Measurements from ENCODE around the gene PSG5. TPM values are rescaled to one million over a fixed set of nuclear protein-coding genes. Genes with fewer than 3 reads are reported as not detected.
"Not testable (repeated sequence)": the region's sequence is repeated elsewhere in the genome, so short reads cannot be mapped to it uniquely, and the experiment has no call there.

PSG5 gene
- total RNA-seq, 2 donors from 2014 or later = not detected

DNA sequence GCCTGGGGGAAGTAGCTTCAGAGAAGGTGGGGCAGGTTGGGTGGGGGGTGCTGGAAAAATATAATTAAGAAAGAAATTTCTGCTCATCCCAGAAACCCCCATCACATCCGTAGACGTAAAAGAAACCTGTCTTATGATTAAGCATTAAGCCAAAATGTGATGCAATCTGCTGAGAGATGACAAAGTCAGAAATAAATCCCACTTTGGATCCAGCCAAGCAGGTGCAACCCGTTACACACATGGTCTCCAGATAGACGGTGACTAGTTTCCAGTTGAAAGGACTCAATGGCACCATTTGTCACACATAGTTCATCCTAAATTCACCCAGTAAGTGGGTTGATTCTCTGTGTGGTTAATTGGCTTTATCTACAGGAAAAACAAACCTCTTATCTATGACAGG is 34.1 kb downstream of the PSG5 start:
- Mint-ChIP-seq H3K4me1 (ENCODE audit: low read depth in 2 of 2) (no peaks in the 10 kb centered on the region), H3K4me3 (no peak overlapping the region), H3K27me3 (peaks cover 2 to 14% of the 10 kb centered on the region in 2 donors), H3K27ac (no peak overlapping the region), H3K36me3 (no peaks in the 10 kb centered on the region), H3K9me3 (peaks cover 2% of the 10 kb centered on the region)
- no peak for DNase-seq (ENCODE audit: low spot score)
- ATAC-seq = no peak

DNA sequence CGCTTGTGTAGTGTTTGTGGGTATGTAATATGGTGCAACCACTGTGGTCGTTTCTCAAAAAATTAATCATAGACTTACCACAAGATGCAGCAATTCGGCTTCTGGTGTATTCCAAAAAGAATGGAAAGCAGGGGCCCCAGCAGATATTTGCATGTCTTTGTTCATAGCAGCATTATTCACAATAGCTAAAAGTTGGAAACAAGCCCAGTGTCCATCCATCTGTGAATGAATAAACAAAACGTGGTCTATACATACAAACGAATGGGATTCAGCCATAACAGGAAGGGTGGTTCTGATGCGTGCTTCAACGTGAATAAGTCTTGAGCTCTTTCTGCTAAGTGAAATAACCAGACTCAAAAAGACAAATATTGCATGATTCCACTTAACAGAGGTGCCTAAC is 36.5 kb downstream of the PSG5 start:
- H3K4me1 Mint-ChIP-seq (ENCODE audit: low read depth in 2 of 2); H3K4me3 Mint-ChIP-seq; H3K36me3 Mint-ChIP-seq; H3K27ac Mint-ChIP-seq; DNase-seq (ENCODE audit: low spot score); H3K9me3 Mint-ChIP-seq; ATAC-seq: not testable (repeated sequence)
- peaks cover 14 to 30% of the 10 kb centered on the region in 2 donors for H3K27me3 Mint-ChIP-seq

DNA sequence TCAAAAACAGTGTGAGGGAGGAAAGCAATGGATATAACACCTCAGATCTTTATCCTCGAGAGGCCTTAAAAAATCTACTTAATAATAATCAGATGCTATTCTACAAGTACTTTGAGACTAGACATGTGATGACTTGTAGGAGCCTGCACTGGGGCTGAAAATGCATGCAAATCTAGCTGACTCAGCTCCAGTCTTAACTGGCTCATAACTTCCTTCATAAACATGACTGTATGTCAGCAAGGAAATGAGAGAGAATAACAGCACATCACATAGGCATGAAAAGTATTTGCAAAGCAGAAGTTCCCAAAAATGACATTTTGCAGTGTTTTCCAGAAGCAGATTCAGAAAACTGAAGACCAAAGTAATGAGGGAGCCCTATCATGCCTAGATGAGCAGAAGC is 38.1 kb downstream of the PSG5 start:
- DNase-seq (ENCODE audit: low spot score) (no peak), ATAC-seq (no peak)
- H3K4me3 Mint-ChIP-seq = no peak overlapping the region
- peaks cover 14 to 30% of the 10 kb centered on the region in 2 donors for H3K27me3 Mint-ChIP-seq
- H3K27ac Mint-ChIP-seq = no peak overlapping the region
- H3K4me1 Mint-ChIP-seq (ENCODE audit: low read depth in 2 of 2) = no peaks in the 10 kb centered on the region
- peaks cover 4% of the 10 kb centered on the region for H3K9me3 Mint-ChIP-seq
- H3K36me3 Mint-ChIP-seq = no peaks in the 10 kb centered on the region

DNA sequence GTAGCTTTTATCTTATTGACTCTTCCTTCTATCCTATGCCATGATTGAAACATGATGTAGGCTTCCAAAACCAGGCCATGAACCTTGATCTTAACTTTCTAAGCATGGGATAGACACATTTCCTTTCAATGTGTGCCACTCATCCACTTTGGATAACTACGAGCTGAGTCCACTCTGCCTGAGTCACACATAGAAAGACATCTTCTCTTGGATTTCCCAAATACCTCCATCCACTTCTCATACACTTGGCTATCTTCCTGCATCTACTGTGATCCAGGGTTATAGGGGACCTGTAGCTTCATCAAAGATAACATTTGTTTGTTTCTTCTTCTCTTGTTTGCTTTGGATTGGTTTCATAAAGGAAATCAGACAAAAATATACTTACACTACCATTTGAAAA is 44.6 kb downstream of the PSG5 start:
- DNase-seq (ENCODE audit: low spot score); H3K4me3 Mint-ChIP-seq; H3K36me3 Mint-ChIP-seq; H3K27ac Mint-ChIP-seq; ATAC-seq; H3K4me1 Mint-ChIP-seq (ENCODE audit: low read depth in 2 of 2): not testable (repeated sequence)
- H3K9me3 Mint-ChIP-seq = peaks cover 18% of the 10 kb centered on the region
- peaks cover 21 to 50% of the 10 kb centered on the region in 2 donors for H3K27me3 Mint-ChIP-seq

DNA sequence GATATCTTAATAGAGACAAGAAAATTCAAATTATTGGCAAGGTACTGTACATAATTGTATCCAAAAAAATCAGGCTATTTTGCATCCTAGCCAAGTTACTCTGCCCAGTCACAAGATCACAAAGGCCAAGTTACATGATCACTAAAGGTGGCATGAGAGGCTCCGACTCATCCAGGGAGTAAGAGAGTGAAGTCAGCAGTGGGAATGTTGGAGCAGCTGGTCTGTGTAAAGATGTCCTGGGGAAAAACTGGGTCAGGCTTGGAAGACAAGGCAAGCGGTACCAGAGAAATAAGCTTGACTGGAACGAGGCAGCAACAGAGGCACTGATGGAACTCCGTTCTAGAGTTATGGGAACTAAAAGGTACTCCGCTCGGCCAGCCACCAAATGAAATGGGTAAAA is 53.6 kb downstream of the PSG5 start:
- Mint-ChIP-seq H3K4me3 (no peak overlapping the region), H3K36me3 (no peaks in the 10 kb centered on the region), H3K27me3 (peaks cover 0 to under 1% of the 10 kb centered on the region in 2 donors), H3K9me3 (no peaks in the 10 kb centered on the region), H3K27ac (no peak overlapping the region), H3K4me1 (ENCODE audit: low read depth in 2 of 2) (no peaks in the 10 kb centered on the region)
- no peak for DNase-seq (ENCODE audit: low spot score)
- no peak for ATAC-seq

DNA sequence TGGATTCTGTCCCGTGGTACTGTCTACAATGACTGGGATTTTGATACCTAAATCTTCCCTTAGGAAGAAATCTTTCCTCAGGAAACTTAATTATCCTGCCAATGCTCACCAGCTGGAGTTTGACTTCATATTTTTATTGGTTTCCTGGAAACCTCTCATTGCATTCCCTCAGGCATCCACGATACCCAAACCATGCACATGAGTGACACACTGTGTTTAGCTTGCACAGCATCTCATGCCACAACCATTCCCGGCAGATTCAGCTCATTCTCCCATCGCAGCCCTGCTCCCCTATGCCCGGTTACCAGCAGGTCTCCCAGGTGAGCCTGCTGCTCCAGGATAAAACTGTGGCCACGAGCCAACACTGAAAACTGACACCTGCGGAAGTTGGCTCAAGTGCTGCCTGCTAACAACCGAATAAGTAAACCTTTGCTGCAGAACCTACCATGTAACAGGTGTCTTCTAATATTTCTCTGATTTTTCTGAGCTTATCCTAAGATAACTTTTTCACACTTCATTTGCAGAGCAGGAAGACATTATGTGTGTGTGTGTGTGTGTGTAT is 55.0 kb downstream of the PSG5 start:
- H3K4me1 Mint-ChIP-seq (ENCODE audit: low read depth in 2 of 2); DNase-seq (ENCODE audit: low spot score); H3K27ac Mint-ChIP-seq; ATAC-seq; H3K9me3 Mint-ChIP-seq; H3K4me3 Mint-ChIP-seq; H3K36me3 Mint-ChIP-seq; H3K27me3 Mint-ChIP-seq: not testable (repeated sequence)

DNA sequence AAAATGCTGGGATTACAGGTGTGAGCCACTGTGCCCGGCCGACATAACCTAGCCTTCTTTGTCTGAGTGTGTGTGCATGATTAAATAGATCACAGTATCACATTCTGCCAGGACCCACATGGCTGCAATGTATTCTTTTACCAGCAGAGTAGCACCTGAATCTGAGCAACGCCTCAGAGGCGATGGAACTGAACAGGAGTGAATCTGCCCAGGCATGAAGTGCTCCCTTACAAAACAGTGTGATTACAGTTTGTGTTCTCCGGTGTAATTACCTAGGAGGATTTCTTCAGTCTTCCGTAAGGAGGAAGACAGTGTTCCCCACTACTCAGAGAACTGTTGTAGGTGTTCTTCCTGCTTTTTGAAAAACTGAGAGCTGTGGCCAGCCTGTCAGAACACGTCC is 57.1 kb downstream of the PSG5 start:
- ATAC-seq; DNase-seq (ENCODE audit: low spot score); H3K4me1 Mint-ChIP-seq (ENCODE audit: low read depth in 2 of 2); H3K27me3 Mint-ChIP-seq; H3K4me3 Mint-ChIP-seq; H3K27ac Mint-ChIP-seq; H3K36me3 Mint-ChIP-seq; H3K9me3 Mint-ChIP-seq: not testable (repeated sequence)

DNA sequence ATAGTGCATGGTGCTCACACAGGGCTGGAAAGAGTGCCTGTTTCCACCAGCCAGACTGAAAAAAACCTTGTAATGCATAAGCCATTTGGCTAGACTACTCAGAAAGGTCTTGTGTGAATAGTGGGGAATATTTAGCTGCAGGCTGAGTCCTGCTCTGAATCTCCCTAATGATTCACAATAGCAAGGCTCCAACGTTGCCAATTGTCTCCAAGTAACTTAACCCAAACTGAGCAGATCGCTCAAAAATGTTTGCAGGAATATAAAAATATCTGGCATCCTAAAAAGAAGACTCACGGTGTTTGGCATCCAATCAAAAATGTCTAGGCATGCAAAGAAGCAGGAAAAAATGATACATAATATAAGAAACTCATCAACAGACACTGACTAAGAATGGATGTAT is 59.0 kb downstream of the PSG5 start:
- not testable (repeated sequence) for ATAC-seq; H3K4me1 Mint-ChIP-seq (ENCODE audit: low read depth in 2 of 2); H3K9me3 Mint-ChIP-seq; H3K27ac Mint-ChIP-seq; H3K4me3 Mint-ChIP-seq; H3K27me3 Mint-ChIP-seq; DNase-seq (ENCODE audit: low spot score); H3K36me3 Mint-ChIP-seq

DNA sequence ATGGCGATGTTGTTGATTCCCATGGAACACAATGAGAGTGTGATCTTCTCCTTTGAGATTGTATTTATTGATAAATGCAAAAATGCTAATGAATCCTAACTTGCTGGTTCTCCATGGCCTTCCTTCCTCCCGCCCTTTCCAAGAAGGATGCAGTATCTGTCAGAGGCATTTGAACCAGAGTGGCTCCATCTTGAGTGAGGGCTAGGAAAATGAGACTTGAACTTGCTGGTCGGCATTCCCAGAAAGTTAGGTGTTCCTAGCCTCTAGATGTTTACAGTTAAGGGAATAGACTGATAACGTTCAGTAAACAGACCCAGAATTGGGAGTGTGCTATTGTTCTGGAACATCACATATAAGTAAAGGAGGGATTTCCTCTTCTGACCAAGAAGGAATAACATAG is 59.6 kb downstream of the PSG5 start:
- DNase-seq (ENCODE audit: low spot score) = no peak
- Mint-ChIP-seq H3K27ac (no peak overlapping the region), H3K4me1 (ENCODE audit: low read depth in 2 of 2) (no peaks in the 10 kb centered on the region), H3K9me3 (peaks cover 3% of the 10 kb centered on the region), H3K36me3 (no peaks in the 10 kb centered on the region), H3K4me3 (no peak overlapping the region), H3K27me3 (peaks cover 0 to 4% of the 10 kb centered on the region in 2 donors)
- no peak for ATAC-seq

DNA sequence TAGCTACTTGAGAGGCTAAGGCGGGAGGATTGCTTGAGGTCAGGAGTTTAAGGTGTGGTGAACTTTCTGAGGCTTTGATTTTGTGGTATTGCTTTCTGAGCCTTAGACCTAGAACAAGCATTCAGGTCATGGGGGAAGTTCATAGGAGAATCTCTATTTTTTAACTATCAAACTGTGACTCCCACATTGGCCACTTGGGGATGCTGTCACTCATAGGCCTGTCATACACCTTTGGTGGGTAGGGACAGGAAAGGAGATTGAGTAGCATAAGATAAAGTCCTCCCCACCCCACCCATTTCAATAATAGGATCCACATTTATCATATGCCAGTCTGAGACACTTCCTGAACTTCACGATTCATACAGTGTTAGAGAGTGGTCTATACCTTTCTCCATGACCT is 62.0 kb downstream of the PSG5 start:
- Mint-ChIP-seq H3K36me3 (no peaks in the 10 kb centered on the region), H3K27me3 (peaks cover 0 to 8% of the 10 kb centered on the region in 2 donors), H3K9me3 (peaks cover 3% of the 10 kb centered on the region), H3K4me3 (no peak overlapping the region), H3K4me1 (ENCODE audit: low read depth in 2 of 2) (no peaks in the 10 kb centered on the region), H3K27ac (no peak overlapping the region)
- no peak for ATAC-seq
- DNase-seq (ENCODE audit: low spot score) = no peak

DNA sequence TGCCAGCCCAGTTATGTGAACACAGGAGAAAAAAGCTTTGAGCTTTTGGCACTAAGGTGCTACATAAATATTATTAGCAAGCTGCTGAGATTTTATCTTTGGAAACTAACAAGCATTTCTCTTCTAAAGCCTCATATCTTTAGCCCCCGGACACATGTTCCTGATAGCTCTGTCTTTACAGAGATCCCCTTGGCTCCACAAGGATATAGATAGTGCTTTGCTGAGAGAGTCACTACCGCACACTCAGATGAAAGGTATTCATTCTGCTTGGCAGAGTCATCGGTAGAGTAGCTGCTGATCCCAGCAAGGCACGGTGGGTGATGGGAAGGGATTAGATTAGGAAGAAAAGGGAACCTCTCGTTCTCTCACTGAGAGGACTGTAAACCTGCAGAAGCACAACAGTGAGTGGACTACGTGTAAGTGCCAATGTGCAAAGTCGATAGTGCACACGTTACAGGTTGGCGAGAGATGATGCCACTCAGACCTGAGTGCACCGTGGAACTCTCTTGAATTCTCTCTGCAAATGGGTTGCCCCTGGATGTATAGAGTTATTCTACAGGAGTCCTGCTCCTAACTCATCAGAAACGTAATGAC is 65.8 kb downstream of the PSG5 start:
- peaks cover 4 to 13% of the 10 kb centered on the region in 2 donors for H3K27me3 Mint-ChIP-seq
- not testable (repeated sequence) for H3K4me1 Mint-ChIP-seq (ENCODE audit: low read depth in 2 of 2); H3K27ac Mint-ChIP-seq; ATAC-seq; H3K36me3 Mint-ChIP-seq; H3K4me3 Mint-ChIP-seq; DNase-seq (ENCODE audit: low spot score); H3K9me3 Mint-ChIP-seq

DNA sequence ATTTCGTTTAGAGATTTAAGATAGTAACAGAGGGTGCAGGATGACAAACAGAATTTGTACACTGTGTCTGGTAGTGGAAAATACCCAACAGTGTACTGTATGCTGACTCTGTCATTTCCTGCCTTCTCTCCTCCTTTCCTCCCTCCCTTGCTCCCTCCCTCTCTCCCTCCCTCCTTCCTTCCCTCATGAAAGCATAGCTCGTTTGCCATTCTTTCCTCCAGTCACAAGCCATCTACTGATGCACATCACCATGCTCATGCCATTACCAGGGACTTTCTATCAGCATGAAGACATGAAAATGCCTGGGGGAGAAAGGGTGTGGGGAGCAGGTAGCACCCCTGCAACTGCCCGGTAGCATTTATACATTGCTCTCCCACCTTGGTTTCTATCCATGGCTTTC is 66.8 kb downstream of the PSG5 start:
- H3K27me3 Mint-ChIP-seq = peaks cover 4 to 13% of the 10 kb centered on the region in 2 donors
- not testable (repeated sequence) for H3K9me3 Mint-ChIP-seq; H3K4me3 Mint-ChIP-seq; H3K27ac Mint-ChIP-seq; ATAC-seq; DNase-seq (ENCODE audit: low spot score); H3K36me3 Mint-ChIP-seq; H3K4me1 Mint-ChIP-seq (ENCODE audit: low read depth in 2 of 2)

Data from natural killer cell treated with Interleukin-12 subunit alpha and Interleukin-12 subunit beta and Interleukin-15 and Interleukin-18, amount 100 ng/mL, for 72 hours (primary cell).